ENCODE results near the gene UBA6.
"Not testable (repeated sequence)": the region's sequence is repeated elsewhere in the genome, so short reads cannot be mapped to it uniquely, and the experiment has no call there.

The UBA6 gene

DNA sequence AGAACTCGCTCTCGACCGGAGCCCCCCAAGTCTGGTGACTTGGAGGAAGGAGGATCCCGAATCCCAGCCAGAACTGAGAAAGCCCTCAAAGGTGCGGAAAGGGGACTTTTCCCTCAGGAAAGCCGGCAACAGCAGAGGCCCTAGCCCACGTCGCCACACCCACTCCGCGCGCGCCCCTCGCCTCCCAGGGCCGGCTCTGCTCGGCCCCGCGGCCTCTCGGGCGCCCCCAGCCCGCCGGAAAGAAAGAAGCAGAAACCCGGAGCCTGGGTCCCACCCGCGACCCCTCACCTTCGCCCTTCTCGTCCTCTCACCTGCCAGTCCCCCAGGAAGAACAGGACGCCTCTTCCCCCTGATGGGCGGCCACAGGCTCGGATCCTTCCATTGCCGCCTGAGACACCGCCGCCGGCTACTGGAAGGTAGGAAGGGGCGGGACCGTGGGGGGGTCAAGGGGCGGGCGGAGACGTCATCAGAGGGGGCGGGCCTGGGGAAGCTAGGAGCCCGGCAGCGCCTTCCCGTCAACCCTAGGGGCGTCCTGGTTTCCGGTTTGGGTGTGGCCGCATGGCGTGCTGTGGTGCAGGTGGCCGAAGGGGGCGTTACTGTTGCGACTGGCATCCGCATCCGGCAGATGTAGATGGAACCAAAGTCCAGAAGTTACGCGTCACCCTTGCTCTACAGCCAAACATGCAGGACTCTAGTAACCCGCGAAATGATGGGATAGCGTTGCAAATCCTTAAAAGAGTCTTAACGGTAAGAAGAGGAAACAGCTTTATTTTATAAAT is at the start of gene UBA6:
UBA6 (minus strand) TSS at position 418 of the 779 bp plus-strand sequence; CDS start at position 382, 36 bp downstream.
- peak; percentile 78 for DNase-seq (ENCODE audit: low read depth, low spot score)

DNA sequence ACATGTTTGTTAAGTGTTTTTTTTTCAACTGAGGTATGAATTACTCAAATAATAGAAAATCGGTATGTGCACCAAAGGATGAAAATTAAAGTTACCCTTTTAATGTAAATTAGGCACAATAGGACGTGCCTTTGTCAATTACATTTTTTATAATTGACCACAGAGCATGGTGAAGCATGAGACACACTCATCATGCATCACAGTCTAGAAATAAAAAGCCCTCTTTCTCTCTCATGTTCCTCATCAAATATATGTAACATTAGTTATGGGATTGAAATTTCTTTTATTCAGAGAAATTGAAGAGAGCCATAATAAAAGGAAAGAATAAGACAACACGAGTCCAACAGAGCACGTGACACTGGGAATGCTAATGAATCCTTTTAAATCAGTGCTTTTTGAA is 49.7 kb upstream of the UBA6 start:
- DNase-seq (ENCODE audit: low read depth, low spot score): no peak

DNA sequence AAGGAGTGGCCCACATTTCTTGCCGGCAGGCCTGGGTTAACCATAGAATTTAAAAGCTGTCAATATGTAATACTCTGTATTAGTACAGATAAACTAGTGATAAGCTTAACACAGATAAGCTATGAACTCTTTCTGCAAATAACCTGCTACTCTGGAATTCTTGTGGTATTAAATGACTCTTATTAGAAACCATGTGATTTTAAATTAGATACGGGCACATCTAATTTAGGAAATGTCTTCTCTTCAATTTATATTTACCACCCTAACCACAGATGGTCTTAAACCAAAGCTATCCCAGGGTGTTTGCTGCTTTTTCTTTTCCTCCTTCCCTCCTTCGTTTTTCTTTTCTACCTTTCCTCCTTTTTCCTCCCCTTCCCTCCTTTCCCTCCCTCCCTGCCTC is 48.3 kb upstream of the UBA6 start:
- DNase-seq (ENCODE audit: low read depth, low spot score): no peak

DNA sequence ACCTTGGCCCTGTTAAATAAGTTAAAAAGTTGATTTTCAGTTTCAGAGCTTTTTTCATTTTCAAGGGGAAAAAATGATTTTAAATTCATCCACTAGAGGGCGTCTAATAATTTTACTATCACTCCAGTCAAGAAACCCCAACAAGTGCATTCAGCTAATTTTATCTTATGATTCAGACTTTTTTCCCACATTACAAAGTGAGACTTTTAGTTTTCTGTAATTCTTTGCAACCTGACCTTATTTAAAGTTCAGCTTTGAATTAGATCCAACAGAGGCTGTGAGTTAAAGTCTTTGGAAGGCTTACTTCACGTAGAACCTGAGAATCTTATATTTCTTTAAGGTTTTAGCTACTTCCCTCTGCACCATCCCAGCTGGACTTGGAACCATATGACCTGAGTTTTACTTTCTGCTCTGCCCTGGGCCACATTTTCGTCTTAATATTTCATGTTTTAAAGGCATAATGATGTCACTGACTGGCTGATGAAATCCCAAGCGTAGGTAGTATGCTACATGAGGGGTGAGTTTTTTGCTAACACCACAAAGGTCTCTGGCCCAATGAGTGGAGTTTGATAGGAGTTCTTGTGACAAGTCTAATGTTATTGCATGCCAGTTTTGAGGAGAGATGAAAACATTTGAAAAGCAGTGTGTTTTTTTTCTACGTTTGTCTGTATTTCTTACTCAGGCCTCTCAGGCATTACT is 46.0 kb upstream of the UBA6 start:
- no peak for DNase-seq (ENCODE audit: low read depth, low spot score)

DNA sequence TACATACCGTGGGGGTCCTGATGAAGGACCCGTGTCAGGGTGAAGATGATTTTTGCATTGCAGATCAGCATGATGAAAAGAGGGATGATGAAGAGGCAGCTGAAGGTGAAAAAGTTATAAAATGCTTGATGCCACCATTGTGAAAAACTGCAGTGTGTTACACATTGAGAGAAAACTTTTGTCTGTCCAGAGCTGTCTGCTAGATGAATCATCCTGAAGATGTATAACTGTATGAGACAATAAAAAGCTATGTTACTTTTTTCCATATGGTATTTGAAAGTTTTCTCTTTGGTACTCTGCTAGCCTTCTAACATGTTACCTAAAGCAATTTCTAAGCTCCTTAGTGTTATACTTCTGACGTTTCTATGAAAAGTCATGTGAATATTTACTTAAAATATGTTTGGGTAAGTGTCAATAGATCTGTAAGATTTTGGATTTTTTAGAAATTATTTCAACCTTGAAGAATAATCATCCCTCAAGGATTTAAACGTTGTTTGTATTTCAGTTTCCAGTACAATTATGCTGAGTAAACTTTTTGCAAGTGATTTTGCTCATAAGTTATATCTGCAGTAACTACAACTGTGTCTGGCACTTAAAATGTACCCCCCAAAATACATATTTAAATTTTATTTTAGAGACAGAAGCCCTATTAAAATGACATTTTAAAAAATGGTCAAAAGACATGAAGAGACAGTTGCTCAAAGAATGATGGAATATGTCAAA is 43.8 kb upstream of the UBA6 start:
- DNase-seq (ENCODE audit: low read depth, low spot score): no peak

DNA sequence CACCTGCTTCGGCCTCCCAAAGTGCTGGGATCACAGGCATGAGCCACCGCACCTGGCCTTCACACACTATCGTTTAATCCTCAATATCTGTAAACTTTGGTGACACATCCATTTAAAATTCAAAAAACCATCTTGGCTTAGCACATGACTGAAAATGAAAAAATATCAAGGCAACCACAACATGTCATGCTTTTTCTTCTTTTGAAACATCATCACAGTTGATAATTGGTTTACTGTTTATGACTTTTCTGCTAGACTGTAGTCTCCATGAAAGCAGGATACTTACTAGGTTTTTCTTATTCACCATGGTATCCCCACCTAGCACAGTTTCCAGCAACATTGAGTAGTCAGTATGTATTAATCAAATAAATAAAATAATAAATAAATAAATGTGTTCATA is 42.2 kb upstream of the UBA6 start:
- DNase-seq (ENCODE audit: low read depth, low spot score): no peak

DNA sequence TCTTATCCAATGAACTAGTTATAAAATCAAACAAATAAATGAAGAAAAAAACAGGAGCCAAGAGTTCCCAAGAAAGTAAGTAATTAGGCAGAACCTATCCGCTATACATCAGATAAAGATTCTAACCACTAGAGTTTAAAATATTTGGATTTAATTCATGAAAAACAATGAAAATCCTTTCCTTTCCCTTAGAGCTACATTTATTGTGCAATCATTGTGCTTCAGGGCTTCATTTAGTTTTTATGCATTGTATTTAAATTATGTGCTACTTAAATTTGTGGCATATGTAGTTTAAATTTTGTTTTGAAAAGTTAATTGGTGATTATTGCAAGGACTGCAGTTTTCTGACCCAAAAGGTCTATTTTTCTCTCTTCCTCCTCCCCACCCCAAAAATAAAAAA is 35.3 kb upstream of the UBA6 start:
- no peak for DNase-seq (ENCODE audit: low read depth, low spot score)

DNA sequence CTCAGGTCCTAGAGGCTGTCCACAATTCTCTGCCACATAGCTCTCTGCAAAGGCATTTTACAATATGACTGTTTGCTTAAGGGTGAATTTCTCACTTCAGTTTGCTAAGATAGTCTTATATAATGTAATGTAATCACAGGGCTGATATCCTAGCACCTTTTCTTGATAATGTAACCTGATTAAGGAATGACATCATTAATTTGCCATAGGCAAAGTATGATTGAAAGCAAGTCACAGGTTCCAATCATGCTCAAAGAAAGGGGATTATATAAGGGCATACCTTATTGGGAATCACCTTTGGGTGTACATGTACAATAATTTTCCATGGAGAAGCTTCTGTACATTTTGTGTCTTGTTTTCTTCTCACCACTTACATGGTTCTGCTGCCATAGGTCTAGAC is 34.4 kb upstream of the UBA6 start:
- DNase-seq (ENCODE audit: low read depth, low spot score): no peak

DNA sequence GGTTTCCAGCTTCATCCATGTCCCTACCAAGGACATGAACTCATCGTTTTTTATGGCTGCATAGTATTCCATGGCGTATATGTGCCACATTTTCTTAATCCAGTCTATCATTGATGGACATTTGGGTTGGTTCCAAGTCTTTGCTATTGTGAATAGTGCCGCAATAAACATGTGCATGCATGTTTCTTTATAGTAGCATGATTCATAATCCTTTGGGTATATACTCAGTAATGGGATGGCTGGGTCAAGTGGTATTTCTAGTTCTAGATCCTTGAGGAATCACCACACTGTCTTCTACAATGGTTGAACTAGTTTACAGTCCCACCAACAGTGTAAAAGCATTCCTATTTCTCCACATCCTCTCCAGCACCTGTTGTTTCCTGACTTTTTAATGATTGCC is 29.6 kb upstream of the UBA6 start:
- DNase-seq (ENCODE audit: low read depth, low spot score): not testable (repeated sequence)

DNA sequence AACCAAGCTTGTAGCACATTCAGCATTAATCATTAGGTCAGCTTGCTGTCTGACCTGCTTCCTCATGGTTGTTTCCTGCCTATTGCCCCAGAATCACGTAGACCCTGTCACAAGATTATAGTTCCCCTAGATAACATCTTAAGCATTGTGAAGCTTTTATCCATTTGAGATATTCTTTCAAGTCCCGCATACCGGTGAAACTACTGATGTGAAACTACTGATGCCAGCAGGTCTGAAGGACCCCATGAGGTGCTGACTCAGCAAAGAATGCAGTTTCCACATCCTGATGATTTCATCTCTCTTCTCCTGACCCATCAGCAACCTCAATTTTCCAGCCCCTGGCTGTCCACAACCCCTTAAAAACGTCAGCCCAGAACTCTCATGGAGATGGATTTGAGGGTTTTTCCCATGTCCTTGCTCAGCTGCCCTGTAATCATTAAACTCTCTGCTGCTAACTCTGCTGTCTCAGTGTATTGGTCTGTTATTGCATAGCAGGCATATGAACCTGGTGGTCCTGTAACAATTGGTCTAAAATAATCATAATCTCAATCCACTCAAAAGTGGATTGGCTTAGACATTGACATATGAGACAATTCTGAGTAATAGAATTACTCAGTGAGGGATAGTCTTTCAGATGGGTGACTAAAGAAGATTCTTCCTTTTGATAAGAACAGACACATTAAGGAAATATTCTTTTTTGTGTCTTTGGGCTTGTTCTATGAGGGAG is 26.3 kb upstream of the UBA6 start:
- DNase-seq (ENCODE audit: low read depth, low spot score): no peak

DNA sequence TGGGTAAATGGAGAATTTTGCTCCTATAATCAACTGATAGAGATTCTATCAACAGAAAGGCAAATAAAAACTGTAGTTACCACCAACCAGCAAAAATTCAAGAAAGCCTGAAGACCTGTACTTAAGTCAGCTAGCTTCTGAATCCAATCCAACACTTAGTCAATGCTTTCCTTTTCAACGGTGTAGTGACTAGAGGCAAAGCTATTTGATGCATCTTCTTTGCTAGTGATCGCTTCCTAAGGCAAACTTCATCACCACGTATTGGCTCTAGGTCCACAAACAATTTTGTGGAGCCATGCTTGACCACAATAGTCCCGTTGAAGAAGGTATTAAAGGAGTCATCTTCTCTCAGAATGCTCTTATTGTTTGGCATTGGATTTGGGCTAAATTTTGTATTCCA is 25.0 kb upstream of the UBA6 start:
- DNase-seq (ENCODE audit: low read depth, low spot score): no peak

DNA sequence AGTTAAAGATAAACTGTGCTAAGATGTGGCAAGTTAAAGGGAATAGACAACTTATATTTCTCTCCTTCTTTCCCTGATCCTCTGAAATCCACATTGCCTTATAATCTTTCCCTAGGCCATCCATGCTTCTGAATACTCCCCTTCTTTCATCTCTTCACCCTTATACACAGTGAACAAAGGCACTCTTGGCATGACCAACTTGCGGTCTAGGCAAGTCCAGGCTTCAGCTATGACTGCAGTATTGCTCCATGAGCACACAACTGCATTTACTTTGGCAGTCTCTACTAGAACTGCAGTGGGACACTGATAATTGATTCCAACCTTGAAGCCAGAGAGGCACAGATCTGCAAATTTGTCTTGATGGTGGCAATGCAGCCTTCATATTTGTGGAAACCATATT is 24.2 kb upstream of the UBA6 start:
- no peak for DNase-seq (ENCODE audit: low read depth, low spot score)

DNA sequence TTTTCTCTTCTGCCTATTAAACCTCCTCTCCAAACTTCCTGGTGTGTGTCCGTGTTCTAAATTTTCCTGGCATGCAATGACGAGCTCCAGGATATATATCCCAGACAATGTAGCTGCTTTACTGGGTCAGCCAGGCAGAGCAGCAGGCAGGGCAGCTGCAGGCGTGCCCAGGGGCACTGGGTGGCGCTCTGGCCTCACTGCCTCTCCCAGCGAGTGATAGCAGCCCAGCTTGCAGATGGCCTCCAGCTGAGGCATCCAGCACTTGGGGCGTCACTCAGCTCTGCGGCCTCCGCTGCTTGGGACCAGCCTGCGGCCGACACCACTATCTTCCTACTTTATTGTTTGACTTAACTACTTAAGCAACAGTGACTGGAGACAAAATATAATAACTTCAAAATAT is 23.0 kb upstream of the UBA6 start:
- no peak for DNase-seq (ENCODE audit: low read depth, low spot score)

DNA sequence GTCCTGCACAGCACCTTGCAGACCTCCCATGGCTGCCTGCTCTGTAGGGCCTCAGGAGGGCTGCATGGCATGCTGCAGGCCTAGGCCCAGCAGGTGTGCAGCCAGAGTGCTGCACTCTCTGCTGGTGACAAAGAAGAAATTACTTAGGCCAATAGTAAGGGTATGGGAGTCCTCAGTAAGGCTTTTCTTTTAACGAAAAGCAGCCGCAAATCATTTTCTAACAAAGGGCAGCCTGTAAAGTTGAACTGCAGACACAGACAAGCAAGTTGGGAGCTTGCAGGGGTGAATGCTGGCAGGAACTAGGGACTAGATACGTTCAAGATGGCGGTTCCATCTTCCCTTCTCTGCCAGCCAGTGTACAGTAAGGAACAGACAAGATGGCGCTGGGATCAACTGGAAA is 22.4 kb upstream of the UBA6 start:
- no peak for DNase-seq (ENCODE audit: low read depth, low spot score)

DNA sequence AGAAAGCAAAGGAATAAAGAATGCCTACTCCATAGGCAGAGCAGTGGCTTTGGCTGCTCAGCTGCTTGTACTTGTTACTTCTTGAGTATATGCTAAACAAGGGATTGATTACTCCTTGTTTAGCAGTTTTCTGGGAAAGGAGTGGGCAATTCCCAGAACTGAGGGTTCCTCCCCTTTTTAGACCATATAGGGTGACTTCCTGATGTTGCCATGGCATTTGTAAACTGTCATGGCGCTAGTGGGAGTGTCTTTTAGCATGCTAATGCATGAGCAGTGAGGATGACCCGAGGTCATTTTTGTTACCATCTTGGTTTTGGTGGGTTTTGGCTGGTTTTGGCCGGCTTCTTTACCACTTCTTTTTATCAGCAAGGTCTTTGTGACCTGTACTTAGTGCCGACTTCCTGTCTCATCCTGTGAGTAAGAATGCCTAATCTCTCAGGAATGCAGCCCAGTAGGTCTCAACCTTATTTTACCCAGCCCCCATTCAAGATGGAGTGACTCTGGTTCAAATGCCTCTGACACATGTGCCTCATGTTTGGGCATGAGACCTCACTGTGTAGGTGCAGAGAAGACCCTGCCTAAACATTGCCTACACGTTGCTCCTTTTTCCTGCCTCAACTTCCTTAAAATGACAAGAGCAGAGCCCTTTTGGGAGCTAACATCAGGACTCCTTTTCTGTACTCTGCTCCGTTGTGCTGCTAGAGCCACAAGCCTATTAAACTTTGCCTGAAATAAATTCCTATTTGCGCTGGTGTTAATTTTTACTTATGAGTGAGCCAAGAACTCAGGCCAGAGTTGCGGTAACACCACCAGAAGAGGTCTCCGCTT is 21.0 kb upstream of the UBA6 start:
- no peak for DNase-seq (ENCODE audit: low read depth, low spot score)

DNA sequence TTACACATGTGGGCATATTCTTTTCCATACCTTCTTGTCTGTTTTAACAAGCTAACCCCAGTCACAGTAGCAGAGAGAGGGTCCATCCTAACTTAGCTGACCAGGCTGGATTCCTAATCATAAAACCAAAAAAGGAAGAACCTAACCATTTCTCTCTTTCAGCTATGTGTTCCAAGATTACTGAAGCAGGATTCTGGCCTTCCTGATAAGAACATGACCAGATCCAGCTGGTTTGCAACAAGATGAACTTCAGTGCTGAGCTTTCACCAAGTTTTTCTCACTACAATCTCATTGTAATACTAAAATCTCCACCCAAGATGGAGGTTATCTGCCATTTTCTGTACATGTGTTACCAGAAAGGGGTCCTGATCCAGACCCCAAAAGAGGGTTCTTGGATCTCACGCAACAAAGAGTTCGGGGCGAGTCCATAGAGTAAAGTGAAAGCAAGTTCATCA is 20.4 kb upstream of the UBA6 start:
- no peak for DNase-seq (ENCODE audit: low read depth, low spot score)

DNA sequence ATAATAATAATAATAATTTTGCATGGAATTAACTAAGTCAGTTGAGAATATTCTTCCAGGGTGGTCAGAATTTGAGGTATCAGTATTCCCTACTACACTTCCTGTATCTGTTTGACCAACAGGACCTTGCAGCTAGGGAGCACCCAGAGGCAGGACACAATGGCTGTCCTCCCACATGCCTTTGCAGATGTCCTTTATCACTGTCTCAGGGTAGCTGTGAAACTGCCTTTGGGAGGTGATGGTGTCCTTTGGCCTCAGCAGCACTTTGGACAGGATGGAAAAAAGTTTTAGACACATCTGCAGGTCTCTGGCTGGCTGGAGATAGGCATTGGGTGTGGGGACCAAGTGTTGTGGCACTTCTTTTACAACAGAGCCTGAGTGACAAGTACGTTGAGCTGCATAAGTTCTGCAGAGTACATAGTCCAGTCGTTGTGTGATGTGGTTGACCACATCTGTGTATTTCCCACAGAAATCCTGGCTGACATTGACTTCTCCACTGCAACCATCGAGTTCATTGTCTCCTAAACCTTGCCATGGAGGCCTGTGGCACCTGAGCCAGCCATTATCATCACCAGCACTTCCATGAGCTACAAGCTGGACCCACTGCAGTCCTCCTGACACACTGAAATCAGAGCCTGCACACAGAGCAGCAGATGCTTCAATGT is 19.1 kb upstream of the UBA6 start:
- no peak for DNase-seq (ENCODE audit: low read depth, low spot score)

DNA sequence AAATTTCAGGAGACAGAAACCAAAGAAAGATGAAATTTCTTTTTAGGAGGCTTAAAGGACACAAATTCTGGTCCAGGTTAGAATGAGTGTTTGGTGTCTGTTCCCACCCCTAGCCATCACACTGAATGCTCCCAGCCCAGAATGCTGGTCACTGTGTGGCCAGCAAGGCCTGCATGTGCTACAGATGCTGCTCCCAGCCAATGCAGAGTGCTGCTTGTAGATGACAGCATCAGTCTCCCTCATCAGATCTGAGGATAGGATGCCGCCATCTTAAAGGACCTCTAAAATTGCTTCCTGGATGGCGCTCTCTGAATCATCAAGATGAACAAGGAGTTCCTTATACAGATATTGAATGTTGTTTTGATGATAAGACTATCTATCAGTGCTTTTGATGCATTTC is 17.9 kb upstream of the UBA6 start:
- DNase-seq (ENCODE audit: low read depth, low spot score): no peak

DNA sequence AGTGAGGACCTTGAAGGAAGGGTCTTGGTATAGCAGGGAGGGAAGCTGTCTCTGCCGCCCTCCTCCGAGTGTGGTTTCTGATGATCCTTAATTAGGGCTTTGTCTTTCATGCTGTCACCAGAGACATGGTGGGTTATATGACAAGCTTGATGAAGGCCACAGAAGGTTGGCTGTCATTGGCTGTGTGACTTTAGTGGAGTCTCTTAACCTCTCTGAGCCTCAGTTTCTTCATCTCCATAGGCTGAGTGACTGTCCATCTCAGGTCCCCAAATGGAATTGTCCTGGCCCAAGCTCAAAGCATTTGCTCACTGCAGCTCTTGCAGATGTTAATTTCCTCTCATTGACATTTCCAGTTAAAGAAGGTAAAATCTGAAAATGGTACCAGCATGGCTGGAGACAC is 16.6 kb upstream of the UBA6 start:
- no peak for DNase-seq (ENCODE audit: low read depth, low spot score)

DNA sequence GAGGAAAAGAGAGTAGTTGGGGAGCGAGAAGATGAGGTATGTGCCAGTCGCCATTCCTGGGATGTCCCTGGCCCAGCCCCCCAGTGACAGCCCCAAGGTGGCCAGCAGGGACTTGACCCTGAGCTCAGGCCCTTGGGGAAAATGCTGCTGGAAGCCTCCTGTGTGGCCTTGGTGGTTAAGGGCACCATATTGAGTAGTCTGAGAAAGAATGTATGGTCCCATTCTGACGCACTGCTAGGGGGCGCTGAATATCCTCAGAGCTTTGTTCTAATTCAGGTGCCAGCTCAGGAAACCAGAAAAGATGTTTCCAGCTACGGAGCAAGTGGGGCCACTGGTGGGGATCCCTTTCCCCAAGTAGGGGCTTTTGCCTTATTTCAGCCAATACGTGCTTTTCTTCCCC is 14.0 kb upstream of the UBA6 start:
- DNase-seq (ENCODE audit: low read depth, low spot score): no peak

DNA sequence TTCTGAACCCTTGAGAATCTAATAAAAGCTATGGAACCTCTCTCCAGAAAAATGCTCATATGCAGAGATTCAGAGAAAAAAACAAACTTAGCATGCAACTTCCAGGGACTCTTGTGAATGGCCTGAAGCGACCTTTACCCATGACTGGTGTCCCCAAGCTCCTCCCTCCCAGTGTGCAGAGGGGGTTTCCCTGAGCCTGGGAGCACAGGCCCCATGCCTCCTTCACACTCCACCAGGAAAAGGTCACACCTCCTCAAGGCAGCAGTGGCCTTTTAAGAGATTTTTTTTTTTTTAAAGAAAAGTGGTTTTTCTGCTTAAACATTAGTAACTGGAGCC is 13.3 kb upstream of the UBA6 start:
- no peak for DNase-seq (ENCODE audit: low read depth, low spot score)
